HCT116 (cell line): ENCODE results near the gene RAB5A. TPM values are rescaled to one million over a fixed set of nuclear protein-coding genes. Genes with fewer than 3 reads are reported as not detected.

Source experiments
- ATAC-seq: fragments of 200-7000 bp; cut with Tn5 transposase; 2 replicates; pipeline ENCODE4 v1.9.1; 2020; ENCODE audit warnings: mild to moderate bottlenecking, moderate library complexity
- BruUV-seq: library from RNA; stranded (reverse); fragments of 400-500 nt; replicated peaks from 2 replicates; lab custom pipeline; 2021; lab: Mats Ljungman, UMichigan
- CTCF ChIA-PET: fragments of 300-600 bp; sonication (Branson Sonifier 250); formaldehyde crosslinking; loops from one replicate; lab custom pipeline; 2021; ENCODE audit warnings: antibody characterized with exemption; lab: Charles Lee
- POLR2A ChIA-PET: fragments of 300-600, 350-600 bp; sonication (Branson Sonifier 250); formaldehyde crosslinking; loops from one replicate; lab custom pipeline; 2021; ENCODE audit warnings: antibody characterized with exemption; lab: Charles Lee
- RAD21 ChIA-PET, 2 experiments: fragments of 300-600 bp; sonication (Branson Sonifier 250); formaldehyde crosslinking; loops; one replicate each; lab custom pipeline; 2023; ENCODE audit warnings: low total read pairs in 2 of 2; ENCODE audit not compliant: uncharacterized antibody in 2 of 2, unreplicated experiment in 2 of 2, low non-redundant PET in 1 of 2; lab: Charles Lee
- DNase-seq: peaks from one replicate; pipeline ENCODE4 v3.0.0-alpha.2; 2010; ENCODE audit warnings: low read depth, low spot score
- H2AFZ ChIP-seq: fragments of 200-600 bp; shearing (Covaris generic), sonication (generic); 2 replicates; pipeline ENCODE4 v1.6.1; 2017; ENCODE audit warnings: low read depth, mixed run types, mixed read lengths, antibody characterized with exemption, low read length; ENCODE audit not compliant: poor library complexity, severe bottlenecking
- H3K27ac ChIP-seq: 2 replicates; pipeline ENCODE4 v1.5.1; 2012; ENCODE audit warnings: low read depth, low read length
- H3K27me3 ChIP-seq: fragments of 200-600 bp; sonication (generic); 2 replicates; pipeline ENCODE4 v1.6.1; 2016; ENCODE audit warnings: mixed run types, low read length, mixed read lengths; ENCODE audit not compliant: insufficient read depth
- H3K36me3 ChIP-seq, 2 experiments: fragments of 200-500 bp in 1 of 2; fragments of 200-600 bp in 1 of 2; sonication (Bioruptor generic) in 1 of 2; sonication (generic) in 1 of 2; 2 replicates each; pipeline versions ENCODE4 v1.5.1 to v1.6.1; 2014 to 2016; ENCODE audit warnings: low read length in 2 of 2, inconsistent platforms in 1 of 2, mixed read lengths in 1 of 2, mixed run types in 1 of 2; ENCODE audit not compliant: insufficient read depth in 2 of 2, control insufficient read depth in 1 of 2
- H3K4me1 ChIP-seq, 2 experiments: fragments of 200-600 bp in 1 of 2; sonication (generic) in 1 of 2; 2 replicates each; pipeline versions ENCODE4 v1.5.1 to v1.6.1; 2012 to 2017; ENCODE audit warnings: low read length in 2 of 2, inconsistent platforms in 1 of 2, mild to moderate bottlenecking in 1 of 2, mixed read lengths in 1 of 2, mixed run types in 1 of 2, moderate library complexity in 1 of 2; ENCODE audit not compliant: insufficient read depth in 2 of 2, control insufficient read depth in 1 of 2
- H3K4me2 ChIP-seq: fragments of 200-600 bp; sonication (generic); 2 replicates; pipeline ENCODE4 v1.6.1; 2017; ENCODE audit warnings: mixed run types, low read length, mixed read lengths
- H3K4me3 ChIP-seq, 2 experiments: fragments of 200-600 bp in 1 of 2; sonication (generic) in 1 of 2; replicated peaks in 1 of 2; 2 replicates each; pipeline ENCODE4 v1.5.1; 2011 to 2016; ENCODE audit warnings: low read length in 2 of 2, control low read depth in 1 of 2, low read depth in 1 of 2, mild to moderate bottlenecking in 1 of 2, mixed read lengths in 1 of 2, mixed run types in 1 of 2
- H3K79me2 ChIP-seq: fragments of 200-600 bp; sonication (generic); 2 replicates; pipeline ENCODE4 v1.6.1; 2017; ENCODE audit warnings: mild to moderate bottlenecking, mixed run types, low read length, moderate library complexity, mixed read lengths; ENCODE audit not compliant: insufficient read depth
- H3K9ac ChIP-seq: fragments of 200-600 bp; sonication (generic); 2 replicates; pipeline ENCODE4 v1.6.1; 2016; ENCODE audit warnings: low read length, mixed read lengths
- H3K9me2 ChIP-seq: fragments of 200-600 bp; sonication (generic), shearing (Covaris generic); 2 replicates; pipeline ENCODE4 v1.6.1; 2017; ENCODE audit warnings: mixed run types, mild to moderate bottlenecking, moderate library complexity; ENCODE audit not compliant: insufficient read depth
- H3K9me3 ChIP-seq, 2 experiments: fragments of 200-500 bp in 1 of 2; fragments of 200-600 bp in 1 of 2; sonication (Bioruptor generic) in 1 of 2; sonication (generic) in 1 of 2; 2 replicates each; pipeline ENCODE4 v1.6.1; 2014 to 2017; ENCODE audit warnings: low read length in 2 of 2, mixed read lengths in 2 of 2, inconsistent platforms in 1 of 2, low read depth in 1 of 2, mild to moderate bottlenecking in 1 of 2, mixed run types in 1 of 2, moderate library complexity in 1 of 2; ENCODE audit not compliant: control insufficient read depth in 1 of 2, insufficient read depth in 1 of 2
- H4K20me1 ChIP-seq: fragments of 200-600 bp; sonication (generic), shearing (Covaris generic); 2 replicates; pipeline ENCODE4 v1.6.1; 2017; ENCODE audit warnings: mixed run types, mild to moderate bottlenecking, moderate library complexity; ENCODE audit not compliant: insufficient read depth
- ATF3 ChIP-seq: IDR thresholded peaks from 2 replicates; pipeline ENCODE4 v1.6.1; 2012
- CBX3 ChIP-seq: IDR thresholded peaks from 2 replicates; pipeline ENCODE4 v1.6.1; 2012; ENCODE audit warnings: low read depth
- CTCF ChIP-seq, 3 experiments: fragments of 200-600 bp in 1 of 3; sonication (generic) in 1 of 3; IDR thresholded peaks in 2 of 3; conservative IDR thresholded peaks in 1 of 3; 2 replicates each; pipeline ENCODE4 v1.5.1; 2012 to 2017; ENCODE audit warnings: low read depth in 2 of 3, low read length in 2 of 3, antibody characterized with exemption in 1 of 3, borderline replicate concordance in 1 of 3, control low read depth in 1 of 3, mild to moderate bottlenecking in 1 of 3, mixed read lengths in 1 of 3, mixed run types in 1 of 3, moderate library complexity in 1 of 3; ENCODE audit not compliant: insufficient read depth in 1 of 3
- EZH2phosphoT487 ChIP-seq: fragments of 200-600 bp; IDR thresholded peaks from 2 replicates; pipeline ENCODE4 v1.6.1; 2018; ENCODE audit warnings: antibody characterized with exemption, borderline replicate concordance
- FOSL1 ChIP-seq: IDR thresholded peaks from 2 replicates; pipeline ENCODE4 v1.6.1; 2012; ENCODE audit warnings: low read depth
- JUND ChIP-seq: IDR thresholded peaks from 2 replicates; pipeline ENCODE4 v1.6.1; 2012
- POLR2A ChIP-seq: IDR thresholded peaks from 2 replicates; pipeline ENCODE4 v1.7.0; 2011; ENCODE audit warnings: borderline replicate concordance; ENCODE audit not compliant: insufficient read depth, insufficient read length; ENCODE audit errors: extremely low read depth
- RAD21 ChIP-seq: IDR thresholded peaks from 2 replicates; pipeline ENCODE4 v1.6.1; 2012; ENCODE audit warnings: low read depth, mild to moderate bottlenecking
- REST ChIP-seq: IDR thresholded peaks from 2 replicates; pipeline ENCODE4 v1.6.1; 2012; ENCODE audit warnings: low read depth
- SP1 ChIP-seq: IDR thresholded peaks from 2 replicates; pipeline ENCODE4 v1.6.1; 2012; ENCODE audit warnings: low read depth
- ZBTB33 ChIP-seq: IDR thresholded peaks from 2 replicates; pipeline ENCODE4 v1.6.1; 2011; ENCODE audit warnings: mild to moderate bottlenecking, low read length, moderate library complexity; ENCODE audit not compliant: insufficient replicate concordance; ENCODE audit errors: extremely low read depth
- intact Hi-C: fragments of 100-400 bp; cut with micrococcal nuclease; formaldehyde crosslinking; loops from 2 replicates; pipeline ENCODE4 v1.10.0; 2022
- total RNA-seq: library from RNA; stranded (reverse); gene quantifications from one replicate; pipeline ENCODE4 v1.2.1, GENCODE V29; 2021; ENCODE audit not compliant: unreplicated experiment
- TF ChIP-seq, protein P1 (sequence below): IDR thresholded peaks from 2 replicates; pipeline ENCODE4 v1.6.1; 2012

RAB5A gene
- total RNA-seq, 1 experiment from 2014 or later: 45.0 TPM

- TF ChIP-seq REST (no peak), RAD21 (no peak), SP1 (no peak), ZBTB33 (no peak), ATF3 (no peak)
- TF ChIP-seq, protein P1, sequence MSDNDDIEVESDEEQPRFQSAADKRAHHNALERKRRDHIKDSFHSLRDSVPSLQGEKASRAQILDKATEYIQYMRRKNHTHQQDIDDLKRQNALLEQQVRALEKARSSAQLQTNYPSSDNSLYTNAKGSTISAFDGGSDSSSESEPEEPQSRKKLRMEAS: no peak
These were observed 35.4 kb upstream of the RAB5A start (continued) for GRCh38 chr3:19911452-19911851.

GRCh38 chr3:19917167-19917566, 29.7 kb upstream of the RAB5A start:
- H4K20me1 ChIP-seq: no peaks in the 10 kb centered on the region
- H2AFZ ChIP-seq: no peak overlapping the region
- no peak overlapping the region for H3K4me2 ChIP-seq
- ChIA-PET RAD21 (no interaction called here), POLR2A (no interaction called here), CTCF (no interaction called here)
- BruUV-seq: no TSS peak
- ATAC-seq (no peak), DNase-seq (no peak)
- intact Hi-C loops: no loop called here
- H3K4me3 ChIP-seq: no peak overlapping the region
- H3K9ac ChIP-seq: no peak overlapping the region
- H3K4me1 ChIP-seq: no peaks in the 10 kb centered on the region
- H3K27me3 ChIP-seq: no peaks in the 10 kb centered on the region
- no peaks in the 10 kb centered on the region for H3K9me2 ChIP-seq
- no peaks in the 10 kb centered on the region for H3K9me3 ChIP-seq
- H3K27ac ChIP-seq: no peak overlapping the region
- no peaks in the 10 kb centered on the region for H3K36me3 ChIP-seq
- no peaks in the 10 kb centered on the region for H3K79me2 ChIP-seq
- TF ChIP-seq CTCF (IDR thresholded peaks at IDR 0.05 in 2 of 3, conservative IDR thresholded peaks at IDR 0.05 in 1 of 3; ENCODE audit: borderline replicate concordance in 1 of 3, insufficient read depth in 1 of 3, low read depth in 2 of 3, low read length in 2 of 3): no peak
- no peak for TF ChIP-seq POLR2A
- TF ChIP-seq FOSL1: no peak
- no peak for TF ChIP-seq JUND
- no peak for TF ChIP-seq EZH2phosphoT487
- no peak for TF ChIP-seq RAD21
- TF ChIP-seq, protein P1: no peak
- TF ChIP-seq CBX3: no peak
- no peak for TF ChIP-seq ZBTB33
